K562 treated with DMSO at 1 percent for 12 hours (cell line): ENCODE measurements around the gene PCDHA11. TPM values are rescaled to one million over a fixed set of nuclear protein-coding genes. Genes with fewer than 3 reads are reported as not detected.

ENCODE experiments used
- total RNA-seq: library from RNA; unstranded; fragments of 300-600 nt; gene quantifications from 2 replicates; pipeline ENCODE4 v1.2.3, GENCODE V29; 2022; ENCODE audit not compliant: insufficient read depth

Gene PCDHA11, protein sequence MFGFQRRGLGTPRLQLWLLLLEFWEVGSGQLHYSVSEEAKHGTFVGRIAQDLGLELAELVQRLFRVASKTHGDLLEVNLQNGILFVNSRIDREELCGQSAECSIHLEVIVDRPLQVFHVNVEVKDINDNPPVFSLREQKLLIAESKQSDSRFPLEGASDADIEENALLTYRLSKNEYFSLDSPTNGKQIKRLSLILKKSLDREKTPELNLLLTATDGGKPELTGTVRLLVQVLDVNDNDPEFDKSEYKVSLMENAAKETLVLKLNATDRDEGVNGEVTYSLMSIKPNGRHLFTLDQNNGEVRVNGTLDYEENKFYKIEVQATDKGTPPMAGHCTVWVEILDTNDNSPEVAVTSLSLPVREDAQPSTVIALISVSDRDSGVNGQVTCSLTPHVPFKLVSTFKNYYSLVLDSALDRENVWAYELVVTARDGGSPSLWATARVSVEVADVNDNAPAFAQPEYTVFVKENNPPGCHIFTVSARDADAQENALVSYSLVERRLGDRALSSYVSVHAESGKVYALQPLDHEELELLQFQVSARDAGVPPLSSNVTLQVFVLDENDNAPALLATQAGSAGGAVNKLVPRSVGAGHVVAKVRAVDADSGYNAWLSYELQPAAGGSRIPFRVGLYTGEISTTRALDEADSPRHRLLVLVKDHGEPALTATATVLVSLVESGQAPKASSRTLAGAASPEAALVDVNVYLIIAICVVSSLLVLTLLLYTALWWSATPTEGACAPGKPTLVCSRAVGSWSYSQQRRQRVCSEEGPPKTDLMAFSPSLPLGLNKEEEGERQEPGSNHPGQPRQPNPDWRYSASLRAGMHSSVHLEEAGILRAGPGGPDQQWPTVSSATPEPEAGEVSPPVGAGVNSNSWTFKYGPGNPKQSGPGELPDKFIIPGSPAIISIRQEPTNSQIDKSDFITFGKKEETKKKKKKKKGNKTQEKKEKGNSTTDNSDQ
- not detected in 2 replicates for total RNA-seq

DNA sequence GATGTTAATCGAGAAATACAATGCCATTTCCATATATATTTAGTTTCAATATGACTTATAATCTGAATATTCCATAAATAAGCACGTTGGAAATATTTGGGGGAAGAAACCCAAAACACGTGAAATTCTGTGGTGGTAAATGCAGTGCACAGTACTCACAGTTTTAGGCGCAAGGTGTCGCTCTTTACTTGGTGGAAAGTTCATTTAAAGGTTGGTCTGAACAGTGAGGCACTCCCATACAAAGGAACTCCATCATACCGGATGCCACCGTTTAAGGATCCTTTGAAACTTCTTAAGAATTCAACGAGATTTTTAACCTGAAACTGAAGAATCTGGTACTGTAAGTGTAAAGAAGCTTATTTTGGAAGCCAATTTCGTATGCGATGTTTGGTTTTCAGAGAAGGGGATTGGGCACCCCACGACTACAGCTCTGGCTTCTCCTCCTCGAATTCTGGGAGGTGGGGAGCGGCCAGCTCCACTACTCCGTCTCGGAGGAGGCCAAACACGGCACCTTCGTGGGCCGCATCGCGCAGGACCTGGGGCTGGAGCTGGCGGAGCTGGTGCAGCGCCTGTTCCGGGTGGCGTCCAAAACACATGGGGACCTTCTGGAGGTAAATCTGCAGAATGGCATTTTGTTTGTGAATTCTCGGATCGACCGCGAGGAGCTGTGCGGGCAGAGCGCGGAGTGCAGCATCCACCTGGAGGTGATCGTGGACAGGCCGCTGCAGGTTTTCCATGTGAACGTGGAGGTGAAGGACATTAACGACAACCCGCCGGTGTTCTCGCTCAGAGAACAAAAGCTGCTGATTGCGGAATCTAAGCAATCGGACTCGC is at the start of gene PCDHA11:
TSS of gene PCDHA11 (plus strand) at position 237 of the 834 bp plus-strand sequence. CDS start at position 384, 147 bp downstream.

DNA sequence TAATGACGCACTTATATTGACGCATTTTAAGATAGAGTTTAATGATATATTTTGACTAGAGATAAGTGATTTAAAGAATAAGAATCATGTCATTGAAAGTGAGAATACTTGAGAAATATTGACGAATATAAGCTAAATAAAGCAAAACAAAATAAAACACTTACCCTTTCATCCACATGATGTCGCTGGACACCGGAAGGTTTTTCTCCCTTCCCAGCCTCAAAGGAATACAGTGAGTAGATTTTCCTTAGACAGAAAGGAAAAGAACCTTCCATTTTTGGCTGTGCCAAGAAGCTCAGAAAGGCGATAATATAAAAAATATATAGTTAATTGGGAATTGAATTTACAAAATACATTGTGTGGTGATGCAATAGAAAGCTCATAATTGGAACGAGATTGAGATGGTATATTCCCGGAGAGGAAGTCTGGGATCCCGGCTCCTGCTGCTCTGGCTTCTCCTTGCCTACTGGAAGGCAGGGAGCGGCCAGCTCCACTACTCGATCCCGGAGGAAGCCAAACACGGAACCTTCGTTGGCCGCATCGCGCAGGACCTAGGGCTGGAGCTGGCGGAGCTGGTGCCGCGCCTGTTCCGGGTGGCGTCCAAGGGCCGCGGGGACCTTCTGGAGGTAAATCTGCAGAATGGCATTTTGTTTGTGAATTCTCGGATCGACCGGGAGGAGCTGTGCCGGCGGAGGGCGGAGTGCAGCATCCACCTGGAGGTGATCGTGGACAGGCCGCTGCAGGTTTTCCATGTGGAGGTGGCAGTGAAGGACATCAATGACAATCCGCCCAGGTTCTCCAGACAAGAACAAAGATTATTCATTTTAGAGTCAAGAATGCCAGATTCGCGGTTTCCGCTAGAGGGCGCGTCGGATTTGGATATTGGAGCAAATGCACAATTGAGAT is 47.1 kb upstream of the PCDHA11 start, which contains the start of gene PCDHA5:
TSS of gene PCDHA5 (plus strand) at position 239 of the 906 bp plus-strand sequence.

DNA sequence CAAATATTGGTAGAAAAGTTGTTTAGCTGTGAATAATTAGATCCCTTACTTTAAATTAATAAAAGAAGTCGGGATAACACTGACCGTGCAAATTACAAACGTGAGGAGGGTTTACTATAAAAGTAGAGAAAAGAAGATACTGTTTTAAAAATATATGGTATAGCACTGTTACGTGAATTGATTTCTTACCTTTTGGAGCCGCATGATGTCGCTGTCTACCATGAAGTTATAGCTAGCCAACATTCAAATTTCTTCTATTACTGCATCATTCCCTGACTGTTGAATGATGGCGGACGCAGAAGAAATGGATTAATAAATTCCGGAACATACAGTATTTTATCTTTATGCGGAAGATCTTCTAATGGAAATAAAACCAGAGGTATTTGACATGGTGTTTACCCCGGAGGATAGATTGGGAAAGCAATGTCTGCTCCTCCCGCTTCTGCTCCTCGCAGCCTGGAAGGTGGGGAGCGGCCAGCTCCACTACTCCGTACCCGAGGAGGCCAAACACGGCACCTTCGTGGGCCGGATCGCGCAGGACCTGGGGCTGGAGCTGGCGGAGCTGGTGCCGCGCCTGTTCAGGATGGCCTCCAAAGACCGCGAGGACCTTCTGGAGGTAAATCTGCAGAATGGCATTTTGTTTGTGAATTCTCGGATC is 40.9 kb upstream of the PCDHA11 start, which contains the start of gene PCDHA6:
TSS of gene PCDHA6 (plus strand) at position 257 of the 658 bp plus-strand sequence. CDS start at position 389, 132 bp downstream.

DNA sequence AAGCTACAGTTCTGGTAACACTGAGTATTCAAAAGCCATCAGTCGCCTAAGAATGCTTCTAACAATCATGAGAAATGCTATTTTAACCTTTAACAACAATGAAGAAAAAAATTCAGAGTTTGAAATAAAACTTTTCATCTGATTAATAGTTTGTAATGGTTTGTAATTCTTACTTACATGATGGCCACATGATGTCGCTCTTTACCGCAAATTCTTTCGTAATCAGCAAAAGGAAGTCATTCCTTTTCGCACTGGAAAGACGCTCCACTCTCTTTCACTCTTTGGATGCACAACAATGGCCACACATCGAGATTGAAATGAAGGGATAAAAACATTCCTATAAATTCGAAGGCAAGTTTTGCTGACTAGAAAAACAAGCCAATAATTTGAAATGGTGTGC is 34.8 kb upstream of the PCDHA11 start, which contains the start of gene PCDHA7:
TSS of gene PCDHA7 (plus strand) at position 277 of the 400 bp plus-strand sequence. CDS start at position 392, 115 bp downstream.

DNA sequence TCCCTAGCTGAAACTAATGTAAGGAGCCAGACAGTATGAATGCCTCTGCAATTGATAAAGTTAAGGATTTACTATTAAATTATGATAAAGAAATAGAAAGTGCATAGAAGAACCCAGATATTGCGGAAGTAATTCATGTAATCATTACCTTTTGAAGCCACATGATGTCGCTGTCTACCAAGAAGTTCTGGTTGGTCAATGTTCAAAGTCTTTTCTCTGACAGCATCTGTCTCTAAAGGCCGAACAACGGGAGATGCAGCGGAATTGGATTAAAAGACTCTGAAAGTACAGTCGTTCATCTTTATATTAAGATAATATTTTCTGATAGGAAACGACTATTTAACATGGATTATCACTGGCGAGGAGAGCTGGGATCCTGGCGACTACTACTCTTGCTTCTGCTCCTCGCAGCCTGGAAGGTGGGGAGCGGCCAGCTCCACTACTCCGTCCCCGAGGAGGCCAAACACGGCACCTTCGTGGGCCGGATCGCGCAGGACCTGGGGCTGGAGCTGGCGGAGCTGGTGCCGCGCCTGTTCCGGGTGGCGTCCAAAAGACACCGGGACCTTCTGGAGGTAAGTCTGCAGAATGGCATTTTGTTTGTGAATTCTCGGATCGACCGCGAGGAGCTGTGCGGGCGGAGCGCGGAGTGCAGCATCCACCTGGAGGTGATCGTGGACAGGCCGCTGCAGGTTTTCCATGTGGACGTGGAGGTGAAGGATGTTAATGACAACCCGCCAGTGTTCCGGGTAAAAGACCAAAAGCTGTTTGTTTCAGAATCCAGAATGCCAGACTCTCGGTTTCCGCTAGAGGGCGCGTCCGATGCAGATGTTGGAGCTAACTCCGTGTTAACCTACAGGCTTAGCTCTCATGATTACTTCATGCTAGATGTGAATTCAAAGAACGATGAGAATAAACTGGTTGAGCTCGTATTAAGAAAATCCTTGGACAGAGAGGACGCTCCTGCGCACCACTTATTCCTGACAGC is 27.5 kb upstream of the PCDHA11 start, which contains the start of gene PCDHA8:
TSS of gene PCDHA8 (plus strand) at position 210 of the 985 bp plus-strand sequence. CDS start at position 345, 135 bp downstream.

DNA sequence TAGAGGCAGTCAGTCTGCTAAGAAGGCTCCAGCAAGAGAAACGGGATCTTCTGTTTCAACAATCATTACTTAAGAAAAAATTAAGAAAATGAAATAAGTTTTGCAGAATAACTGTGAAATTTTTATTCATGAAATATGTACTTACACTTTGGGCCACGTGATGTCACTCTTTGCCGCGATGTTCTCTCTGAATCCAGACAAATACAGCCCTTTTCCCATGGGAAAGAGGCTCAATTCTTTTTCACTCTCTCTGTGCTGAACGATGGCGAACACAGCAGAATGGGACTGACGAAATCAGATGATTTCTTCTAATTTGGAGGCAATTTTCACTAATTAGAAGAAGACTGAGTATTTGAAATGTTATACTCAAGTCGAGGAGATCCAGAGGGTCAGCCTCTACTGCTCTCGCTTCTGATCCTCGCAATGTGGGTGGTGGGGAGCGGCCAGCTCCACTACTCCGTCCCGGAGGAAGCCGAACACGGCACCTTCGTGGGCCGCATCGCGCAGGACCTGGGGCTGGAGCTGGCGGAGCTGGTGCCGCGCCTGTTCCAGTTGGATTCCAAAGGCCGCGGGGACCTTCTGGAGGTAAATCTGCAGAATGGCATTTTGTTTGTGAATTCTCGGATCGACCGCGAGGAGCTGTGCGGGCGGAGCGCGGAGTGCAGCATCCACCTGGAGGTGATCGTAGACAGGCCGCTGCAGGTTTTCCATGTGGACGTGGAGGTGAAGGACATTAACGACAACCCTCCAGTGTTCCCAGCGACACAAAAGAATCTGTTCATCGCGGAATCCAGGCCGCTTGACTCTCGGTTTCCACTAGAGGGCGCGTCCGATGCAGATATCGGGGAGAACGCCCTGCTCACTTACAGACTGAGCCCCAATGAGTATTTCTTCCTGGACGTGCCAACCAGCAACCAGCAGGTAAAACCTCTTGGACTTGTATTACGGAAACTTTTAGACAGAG is 20.3 kb upstream of the PCDHA11 start, which contains the start of gene PCDHA9:
TSS of gene PCDHA9 (plus strand) at position 244 of the 964 bp plus-strand sequence. CDS start at position 358, 114 bp downstream.

DNA sequence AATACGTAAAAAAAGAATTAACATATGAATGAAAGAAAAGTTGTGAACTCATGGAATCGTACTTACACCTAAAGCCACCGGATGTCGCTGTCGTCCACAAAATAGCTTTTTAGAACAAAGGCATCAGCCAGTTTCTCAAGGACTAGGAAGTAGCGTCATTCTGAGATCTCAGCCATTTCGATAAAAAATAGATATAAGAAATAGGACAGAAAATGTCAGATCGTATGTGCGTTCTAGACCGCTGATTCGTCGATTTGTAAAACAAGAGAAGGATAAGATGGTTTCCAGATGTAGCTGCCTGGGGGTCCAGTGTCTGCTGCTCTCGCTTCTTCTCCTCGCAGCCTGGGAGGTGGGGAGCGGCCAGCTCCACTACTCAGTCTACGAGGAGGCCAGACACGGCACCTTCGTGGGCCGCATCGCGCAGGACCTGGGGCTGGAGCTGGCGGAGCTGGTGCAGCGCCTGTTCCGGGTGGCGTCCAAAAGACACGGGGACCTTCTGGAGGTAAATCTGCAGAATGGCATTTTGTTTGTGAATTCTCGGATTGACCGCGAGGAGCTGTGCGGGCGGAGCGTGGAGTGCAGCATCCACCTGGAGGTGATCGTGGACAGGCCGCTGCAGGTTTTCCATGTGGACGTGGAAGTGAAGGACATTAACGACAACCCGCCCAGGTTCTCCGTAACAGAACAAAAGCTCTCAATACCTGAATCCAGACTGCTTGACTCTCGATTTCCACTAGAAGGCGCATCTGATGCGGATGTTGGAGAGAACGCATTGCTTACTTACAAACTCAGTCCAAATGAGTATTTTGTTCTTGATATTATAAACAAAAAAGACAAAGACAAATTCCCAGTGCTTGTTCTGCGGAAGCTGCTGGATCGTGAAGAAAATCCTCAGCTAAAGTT is 12.7 kb upstream of the PCDHA11 start, which contains the start of gene PCDHA10:
TSS of gene PCDHA10 (plus strand) at position 126 of the 903 bp plus-strand sequence. CDS start at position 278, 152 bp downstream.

DNA sequence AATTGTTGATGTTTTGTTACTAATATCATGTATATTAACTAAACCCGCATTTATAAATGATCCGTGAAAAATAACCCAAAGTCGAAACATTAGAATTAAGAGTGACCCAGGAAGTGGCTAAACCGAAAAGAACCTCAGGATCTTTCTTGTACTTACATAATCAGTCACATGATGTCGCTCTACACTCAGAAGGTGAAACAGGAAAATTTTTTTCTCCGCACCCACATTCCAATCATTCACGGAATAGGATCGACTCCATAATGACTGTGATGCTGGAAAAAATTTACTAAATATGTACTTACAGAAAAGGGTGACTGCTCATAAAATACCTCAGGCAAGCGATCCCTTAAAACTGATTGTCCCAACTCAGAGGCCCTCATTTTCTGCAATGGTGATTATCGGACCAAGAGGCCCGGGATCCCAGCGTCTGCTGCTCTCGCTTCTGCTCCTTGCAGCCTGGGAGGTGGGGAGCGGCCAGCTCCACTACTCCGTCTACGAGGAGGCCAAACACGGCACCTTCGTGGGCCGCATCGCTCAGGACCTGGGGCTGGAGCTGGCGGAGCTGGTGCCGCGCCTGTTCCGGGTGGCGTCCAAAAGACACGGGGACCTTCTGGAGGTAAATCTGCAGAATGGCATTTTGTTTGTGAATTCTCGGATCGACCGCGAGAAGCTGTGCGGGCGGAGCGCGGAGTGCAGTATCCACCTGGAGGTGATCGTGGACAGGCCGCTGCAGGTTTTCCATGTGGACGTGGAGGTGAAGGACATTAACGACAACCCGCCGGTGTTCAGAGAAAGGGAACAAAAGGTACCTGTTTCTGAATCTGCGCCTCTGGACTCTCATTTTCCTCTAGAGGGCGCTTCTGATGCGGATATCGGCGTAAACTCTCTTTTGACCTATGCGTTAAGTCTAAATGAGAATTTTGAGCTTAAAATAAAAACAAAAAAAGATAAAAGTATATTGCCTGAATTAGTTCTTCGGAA is 6.6 kb downstream of the PCDHA11 start, which contains the start of gene PCDHA12:
TSS of gene PCDHA12 (plus strand) at position 224 of the 981 bp plus-strand sequence. CDS start at position 389, 165 bp downstream.

DNA sequence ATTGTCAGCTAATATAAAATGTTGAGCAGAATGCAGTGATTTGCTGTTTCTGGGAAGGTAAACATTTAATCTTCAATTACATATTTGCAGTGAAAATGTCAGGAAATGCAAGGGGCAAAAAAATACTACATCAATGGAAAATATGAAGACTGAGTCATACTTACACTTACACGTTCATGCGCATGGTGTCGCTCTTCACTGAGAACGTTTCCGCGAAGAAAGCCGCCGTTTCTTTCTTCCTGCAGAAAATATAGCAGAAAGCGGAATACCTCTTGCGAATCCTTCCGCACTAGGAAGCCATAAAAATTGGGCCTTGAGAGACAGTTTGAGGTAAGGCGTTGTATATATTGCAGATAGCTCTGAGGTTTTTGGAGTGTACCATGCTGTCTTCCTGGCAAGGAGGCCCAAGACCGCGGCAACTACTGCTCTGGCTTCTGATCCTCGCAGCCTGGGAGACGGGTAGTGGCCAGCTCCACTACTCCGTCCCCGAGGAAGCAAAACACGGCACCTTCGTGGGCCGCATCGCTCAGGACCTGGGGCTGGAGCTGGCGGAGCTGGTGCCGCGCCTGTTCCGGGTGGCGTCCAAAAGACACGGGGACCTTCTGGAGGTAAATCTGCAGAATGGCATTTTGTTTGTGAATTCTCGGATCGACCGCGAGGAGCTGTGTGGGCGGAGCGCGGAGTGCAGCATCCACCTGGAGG is 13.3 kb downstream of the PCDHA11 start, which contains the start of gene PCDHA13:
TSS of gene PCDHA13 (plus strand) at position 236 of the 702 bp plus-strand sequence. CDS start at position 381, 145 bp downstream.

Other genes starting within 250 kb of the PCDHA11 start
- gene CD14, start 235.8 kb upstream of the PCDHA11 start, total RNA-seq: 0.75 and 1.0 TPM in 2 replicates
- 13.5 and 15.1 TPM in 2 replicates for gene TMCO6, start 229.5 kb upstream of the PCDHA11 start, total RNA-seq
- gene NDUFA2, start 221.3 kb upstream of the PCDHA11 start, total RNA-seq: 208 and 301 TPM in 2 replicates
- gene IK, start 221.1 kb upstream of the PCDHA11 start, total RNA-seq: 122 and 166 TPM in 2 replicates
- 26.9 and 42.6 TPM in 2 replicates for gene WDR55, start 204.1 kb upstream of the PCDHA11 start, total RNA-seq
- 1.4 and 2.0 TPM in 2 replicates for gene DND1, start 195.4 kb upstream of the PCDHA11 start, total RNA-seq
- gene HARS1, start 177.6 kb upstream of the PCDHA11 start, total RNA-seq: 43.2 and 73.1 TPM in 2 replicates
- gene HARS2, start 177.5 kb upstream of the PCDHA11 start, total RNA-seq: 15.7 and 21.4 TPM in 2 replicates
- 42.5 and 46.1 TPM in 2 replicates for gene ZMAT2, start 168.5 kb upstream of the PCDHA11 start, total RNA-seq
- not detected in 2 replicates for gene PCDHA1, start 82.8 kb upstream of the PCDHA11 start, total RNA-seq
- not detected in 2 replicates for gene PCDHA2, start 74.1 kb upstream of the PCDHA11 start, total RNA-seq
- gene PCDHA3, start 67.9 kb upstream of the PCDHA11 start, total RNA-seq: not detected in 2 replicates
- gene PCDHA4, start 61.9 kb upstream of the PCDHA11 start, total RNA-seq: not detected in 2 replicates
- gene PCDHA5, start 47.3 kb upstream of the PCDHA11 start, total RNA-seq: not detected in 2 replicates
- gene PCDHA6, start 41.0 kb upstream of the PCDHA11 start, total RNA-seq: not detected in 2 replicates
- gene PCDHA7, start 34.7 kb upstream of the PCDHA11 start, total RNA-seq: not detected in 2 replicates
- gene PCDHA8, start 27.8 kb upstream of the PCDHA11 start, total RNA-seq: not detected in 2 replicates
- not detected in 2 replicates for gene PCDHA9, start 20.6 kb upstream of the PCDHA11 start, total RNA-seq
- not detected in 2 replicates for gene PCDHA10, start 13.1 kb upstream of the PCDHA11 start, total RNA-seq
- not detected in 2 replicates for gene PCDHA12, start 6.4 kb downstream of the PCDHA11 start, total RNA-seq
- not detected in 2 replicates for gene PCDHA13, start 13.2 kb downstream of the PCDHA11 start, total RNA-seq
- gene PCDHAC1, start 57.3 kb downstream of the PCDHA11 start, total RNA-seq: not detected in 2 replicates
- gene PCDHAC2, start 97.5 kb downstream of the PCDHA11 start, total RNA-seq: not detected in 2 replicates
- gene PCDHB1, start 182.4 kb downstream of the PCDHA11 start, total RNA-seq: not detected in 2 replicates
- 0.14 TPM in 1 of 2 replicates, not detected in the other for gene PCDHB2, start 225.7 kb downstream of the PCDHA11 start, total RNA-seq
- not detected in 2 replicates for gene PCDHB3, start 231.5 kb downstream of the PCDHA11 start, total RNA-seq